Activated CD4-positive, alpha-beta T cell treated with anti-CD3 and anti-CD28 coated beads for 48 hours (primary cell): ENCODE data around the gene ATP8A2.

Experiments
- DNase-seq: peaks from one replicate; pipeline ENCODE4 v3.0.0-alpha.2; 2020

ATP8A2 gene

DNA sequence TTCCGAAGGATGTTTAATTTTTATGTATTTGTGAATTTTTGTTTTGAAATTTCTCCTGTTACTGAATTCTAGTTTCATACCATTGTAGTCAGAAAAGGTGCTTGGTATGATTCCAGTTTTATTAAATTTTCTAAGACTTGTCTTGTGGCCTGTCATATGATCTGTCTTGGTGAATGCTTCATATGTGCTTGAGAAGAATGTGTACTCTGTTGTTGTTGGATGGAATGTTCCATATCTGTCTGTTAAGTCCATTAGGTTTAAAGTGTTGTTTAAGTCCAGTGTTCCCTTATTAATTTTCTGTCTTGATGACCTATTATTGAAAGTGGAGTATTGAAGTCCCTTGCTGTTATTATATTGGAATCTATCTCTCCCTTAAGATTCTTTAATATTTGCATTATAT, 273.9 kb downstream of the ATP8A2 start:
- DNase-seq = no peak

- DNase-seq = no peak
Measured at GRCh38 chr13:25649001-25649633, 277.3 kb downstream of the ATP8A2 start.

DNA sequence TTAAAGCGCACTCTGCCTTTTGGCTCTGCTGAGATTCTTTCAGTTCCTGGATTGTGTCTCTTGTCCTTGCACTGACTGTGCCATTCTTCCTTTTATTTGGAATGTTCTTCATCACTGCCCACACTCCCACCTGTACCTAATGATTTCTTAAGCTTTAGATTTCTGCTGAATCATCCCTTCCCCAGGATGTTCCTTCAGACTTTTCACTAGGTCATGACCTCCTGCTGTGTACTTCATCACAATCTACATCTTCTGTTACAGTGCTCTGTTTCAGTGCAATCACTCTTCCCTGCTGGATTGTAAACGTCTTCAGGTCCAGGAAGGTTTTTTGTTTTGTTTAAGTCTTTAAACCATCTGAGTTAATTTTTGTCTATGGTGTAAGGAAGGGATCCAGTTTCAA, 281.0 kb downstream of the ATP8A2 start:
- no peak for DNase-seq

- no peak for DNase-seq
Measured at GRCh38 chr13:25654322-25654721, 282.5 kb downstream of the ATP8A2 start.

DNA sequence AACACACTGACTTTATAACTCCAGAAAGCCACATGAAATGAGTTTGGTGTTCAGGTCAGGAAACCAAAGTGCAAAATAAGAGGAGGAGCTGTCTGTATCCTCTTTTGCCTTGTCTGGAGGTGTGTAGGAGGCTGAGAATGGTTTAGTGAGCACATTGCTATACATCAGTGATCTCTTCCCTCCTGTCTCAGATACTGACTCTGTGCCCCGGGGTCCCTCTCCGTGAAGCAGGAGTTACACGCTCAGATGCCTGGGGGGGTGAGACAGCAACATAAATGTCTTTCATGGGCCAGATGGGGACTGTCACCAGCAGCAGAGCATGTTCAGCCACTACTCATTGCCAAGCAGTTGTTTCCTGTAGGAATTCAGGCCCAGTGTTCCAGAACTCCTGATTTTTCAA, 285.4 kb downstream of the ATP8A2 start:
- no peak for DNase-seq

- no peak for DNase-seq
Measured at GRCh38 chr13:25659091-25659795, 287.5 kb downstream of the ATP8A2 start.

DNA sequence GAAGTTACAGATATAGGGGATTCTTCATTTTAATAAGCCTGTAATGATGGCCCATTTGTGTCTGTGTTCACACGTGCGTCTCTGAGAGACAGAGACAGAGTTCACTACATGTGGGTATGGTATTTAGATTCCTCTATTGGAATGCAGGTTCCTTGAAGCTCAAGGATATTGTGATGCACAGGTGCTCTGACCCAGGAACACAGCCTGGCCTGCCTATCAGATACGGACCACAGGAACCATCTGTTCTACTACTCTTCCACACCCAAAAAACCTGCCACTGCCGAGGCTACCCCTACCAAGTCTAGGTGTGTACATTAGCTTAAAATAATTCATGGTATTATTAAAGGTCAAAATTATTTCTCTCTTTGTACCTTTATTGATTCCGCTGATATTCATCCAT, 289.2 kb downstream of the ATP8A2 start:
- DNase-seq = no peak

DNA sequence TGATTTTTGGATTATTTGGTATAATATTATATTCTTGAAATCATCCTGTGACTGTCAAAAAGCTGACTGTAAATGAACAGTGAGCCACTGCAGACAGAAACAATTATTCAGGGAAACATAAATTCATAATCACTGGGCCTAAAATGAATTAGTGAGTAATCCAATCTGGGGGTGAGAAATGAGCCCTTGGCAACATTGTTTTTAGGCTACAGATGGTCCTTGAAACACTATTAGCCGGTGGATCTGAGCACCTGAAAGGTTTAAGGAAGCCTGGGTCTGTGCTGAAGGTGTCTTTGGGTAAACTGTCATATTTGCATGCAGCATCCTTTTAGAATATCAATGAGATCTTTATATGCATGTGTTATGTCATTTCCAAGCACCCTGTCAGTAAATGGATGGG, 290.7 kb downstream of the ATP8A2 start:
- DNase-seq = no peak

- no peak for DNase-seq
Measured at GRCh38 chr13:25668345-25668744, 296.6 kb downstream of the ATP8A2 start.

GRCh38 chr13:25673711-25674110, 301.9 kb downstream of the ATP8A2 start:
- DNase-seq = no peak

GRCh38 chr13:25674371-25674770, 302.6 kb downstream of the ATP8A2 start:
- DNase-seq = no peak

- DNase-seq = no peak
Measured at GRCh38 chr13:25675060-25675459, 303.3 kb downstream of the ATP8A2 start.

DNA sequence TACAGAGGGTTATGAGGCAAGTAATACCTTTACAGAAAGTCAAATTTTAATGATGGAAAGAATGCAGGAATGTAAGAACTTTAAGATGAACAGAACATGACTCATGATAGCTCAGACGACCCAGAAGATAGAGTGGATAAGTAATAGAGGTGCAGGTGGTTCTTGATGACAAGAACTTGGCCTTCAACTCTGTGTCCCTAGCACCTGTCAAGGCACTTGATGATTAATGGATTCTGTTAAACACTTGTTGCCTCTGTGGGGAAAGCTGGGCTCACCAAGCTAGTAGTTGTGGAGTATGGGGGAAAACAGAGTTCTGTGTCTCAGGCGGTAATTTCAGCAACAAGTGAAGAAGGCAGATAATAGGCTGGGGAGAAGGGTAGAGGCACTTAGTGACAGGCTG, 306.2 kb downstream of the ATP8A2 start:
- DNase-seq = no peak

GRCh38 chr13:25678398-25678797, 306.6 kb downstream of the ATP8A2 start:
- DNase-seq = peak; percentile 5

GRCh38 chr13:25679159-25679558, 307.4 kb downstream of the ATP8A2 start:
- no peak for DNase-seq

- DNase-seq = no peak
Measured at GRCh38 chr13:25679936-25680335, 308.2 kb downstream of the ATP8A2 start.

GRCh38 chr13:25682276-25682675, 310.5 kb downstream of the ATP8A2 start:
- DNase-seq = no peak

DNA sequence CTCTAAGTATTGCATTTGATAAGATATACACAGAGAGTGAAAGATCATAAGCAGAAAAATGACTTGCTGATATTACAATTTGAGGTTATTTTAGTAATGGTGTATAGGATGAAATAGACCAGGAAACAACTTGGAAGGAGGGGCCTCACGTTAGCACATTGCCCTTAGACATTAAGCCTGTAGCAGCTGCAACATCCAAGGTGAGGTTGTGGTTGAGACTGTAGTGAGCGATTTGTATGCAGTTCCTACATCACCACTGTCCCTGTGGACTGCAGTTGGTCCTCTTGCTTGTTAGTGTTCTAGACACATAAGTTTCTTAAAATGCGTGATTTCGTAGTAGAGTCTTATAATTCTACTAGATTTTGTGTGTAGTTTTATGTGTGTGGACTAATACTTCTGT, 311.3 kb downstream of the ATP8A2 start:
- no peak for DNase-seq

DNA sequence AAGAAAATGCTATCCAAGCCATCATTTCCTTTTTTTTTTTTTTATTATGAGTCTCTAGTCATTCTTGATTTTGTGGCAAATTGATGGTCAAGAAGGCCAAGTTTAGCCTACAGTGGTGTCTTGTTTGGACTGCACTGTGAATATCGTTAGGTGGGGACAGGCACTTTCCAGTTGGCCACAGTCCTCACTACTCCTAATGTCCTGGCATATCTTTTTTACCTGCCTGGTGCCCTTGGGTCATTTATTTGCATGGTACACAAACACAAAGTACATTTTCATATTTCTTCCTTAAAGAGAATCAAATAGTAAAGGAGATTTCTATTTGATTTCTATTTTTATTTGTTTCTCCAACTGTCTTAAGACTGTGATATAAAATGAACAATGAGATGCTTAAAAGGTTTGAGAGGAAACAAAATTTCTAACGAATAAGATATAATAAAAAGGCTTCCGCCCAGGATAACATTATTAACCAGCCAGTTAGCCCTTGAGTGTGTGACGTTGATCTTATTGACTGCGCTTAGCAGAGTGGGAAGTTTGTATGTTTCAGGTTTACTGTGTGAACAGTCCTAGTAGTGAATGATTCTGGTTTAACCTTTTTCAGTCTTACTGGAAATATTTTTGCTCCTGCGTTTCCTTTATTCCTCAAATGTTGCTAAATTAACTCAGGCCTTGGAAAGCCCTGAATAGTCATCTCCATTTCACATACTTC, 312.0 kb downstream of the ATP8A2 start:
- DNase-seq = no peak

- DNase-seq = no peak
Measured at GRCh38 chr13:25684491-25684890, 312.7 kb downstream of the ATP8A2 start.

GRCh38 chr13:25686831-25687470, 315.2 kb downstream of the ATP8A2 start:
- DNase-seq = no peak

- no peak for DNase-seq
Measured at GRCh38 chr13:25687471-25688225, 315.9 kb downstream of the ATP8A2 start.

GRCh38 chr13:25688536-25688935, 316.8 kb downstream of the ATP8A2 start:
- DNase-seq = no peak
